ENCODE data around the gene HEPN1. TPM values are rescaled to one million over a fixed set of nuclear protein-coding genes. Genes with fewer than 3 reads are reported as not detected.
A peak's percentile ranks its signal among the peaks of the same experiment; 100 is the strongest.

The HEPN1 gene
- total and polyA plus RNA-seq, 2 donors (not counting 3 experiments of a cell fraction or from before 2014, with no cell fraction given) = not detected

- peak overlapping the region; percentile 76 to 89 (median 88) for H3K4me3 ChIP-seq (replicated peaks in 1 of 3; ENCODE audit: insufficient read depth in 1 of 3, low read depth in 1 of 3, low read length in 3 of 3)
- H3K4me2 ChIP-seq (ENCODE audit: insufficient read depth, low read length) = peak overlapping the region; percentile 78
- dilution Hi-C loops (cut with MboI; ENCODE audit: extremely low pct_ligation_motif_present, low sequenced_read_pairs) = no loop called here
- no peaks in the 10 kb centered on the region for H3K27me3 ChIP-seq (ENCODE audit: control insufficient read depth in 2 of 2, insufficient read depth in 2 of 2, low read length in 2 of 2)
- H4K20me1 ChIP-seq (replicated peaks; ENCODE audit: control insufficient read depth, extremely low read depth, insufficient read depth, low read length) = no peaks in the 10 kb centered on the region
- no TSS peak for BruUV-seq (replicated peaks)
- no peaks in the 10 kb centered on the region for H3K9me1 ChIP-seq (replicated peaks; ENCODE audit: control insufficient read depth, extremely low read depth, insufficient read depth, low read length)
- ChIA-PET CTCF (interaction anchor here (1.1 to 5.7 kb wide), 9 partner anchors 14 to 58 kb away, joined by 3 to 70 read pairs (median 7); partner anchors contain the start of genes CCDC15 and HEPN1), POLR2A (interaction anchor here (0.9 to 4.2 kb wide), 7 partner anchors 9 to 24 kb away, joined by 3 to 39 read pairs (median 6); no protein-coding TSS in a partner anchor)
- H2AFZ ChIP-seq (ENCODE audit: low read depth, low read length) = no peak overlapping the region
- H3K4me1 ChIP-seq (ENCODE audit: control insufficient read depth, extremely low read depth, insufficient read depth, low read length) = peaks cover 75% of the 10 kb centered on the region
- H3K79me2 ChIP-seq (ENCODE audit: control insufficient read depth, insufficient read depth, low read length) = peaks cover 66% of the 10 kb centered on the region
- peak overlapping the region; percentile 95 for H3K27ac ChIP-seq (ENCODE audit: insufficient read depth, low read depth, low read length)
- H3K9ac ChIP-seq (replicated peaks; ENCODE audit: extremely low read depth, insufficient read depth, low read length) = peak overlapping the region; percentile 88
- TF ChIP-seq MAX (IDR thresholded peaks at IDR 0.05; ENCODE audit: insufficient read depth, insufficient read length) (no peak), POLR2AphosphoS5 (IDR thresholded peaks at IDR 0.05; ENCODE audit: insufficient read depth, low read depth, low read length) (no peak), MYC (IDR thresholded peaks at IDR 0.05; ENCODE audit: low read depth, low read length) (no peak), FOS (IDR thresholded peaks at IDR 0.05; ENCODE audit: borderline replicate concordance, insufficient read depth, low read length) (no peak), JUN (IDR thresholded peaks at IDR 0.05; ENCODE audit: borderline replicate concordance, insufficient read depth, insufficient read length, low read depth) (no peak), POLR2A (IDR thresholded peaks at IDR 0.05; ENCODE audit: low read depth, low read length) (no peak), GATA2 (IDR thresholded peaks at IDR 0.05; ENCODE audit: insufficient read depth, insufficient read length, low read depth, low read length) (no peak), EZH2 (IDR thresholded peaks at IDR 0.05; ENCODE audit: borderline replicate concordance, low read depth, low read length, severe bottlenecking) (no peak)
- TF ChIP-seq, protein P1, sequence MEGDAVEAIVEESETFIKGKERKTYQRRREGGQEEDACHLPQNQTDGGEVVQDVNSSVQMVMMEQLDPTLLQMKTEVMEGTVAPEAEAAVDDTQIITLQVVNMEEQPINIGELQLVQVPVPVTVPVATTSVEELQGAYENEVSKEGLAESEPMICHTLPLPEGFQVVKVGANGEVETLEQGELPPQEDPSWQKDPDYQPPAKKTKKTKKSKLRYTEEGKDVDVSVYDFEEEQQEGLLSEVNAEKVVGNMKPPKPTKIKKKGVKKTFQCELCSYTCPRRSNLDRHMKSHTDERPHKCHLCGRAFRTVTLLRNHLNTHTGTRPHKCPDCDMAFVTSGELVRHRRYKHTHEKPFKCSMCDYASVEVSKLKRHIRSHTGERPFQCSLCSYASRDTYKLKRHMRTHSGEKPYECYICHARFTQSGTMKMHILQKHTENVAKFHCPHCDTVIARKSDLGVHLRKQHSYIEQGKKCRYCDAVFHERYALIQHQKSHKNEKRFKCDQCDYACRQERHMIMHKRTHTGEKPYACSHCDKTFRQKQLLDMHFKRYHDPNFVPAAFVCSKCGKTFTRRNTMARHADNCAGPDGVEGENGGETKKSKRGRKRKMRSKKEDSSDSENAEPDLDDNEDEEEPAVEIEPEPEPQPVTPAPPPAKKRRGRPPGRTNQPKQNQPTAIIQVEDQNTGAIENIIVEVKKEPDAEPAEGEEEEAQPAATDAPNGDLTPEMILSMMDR (IDR thresholded peaks at IDR 0.05; ENCODE audit: extremely low read depth in 1 of 2, insufficient read depth in 1 of 2, low read depth in 1 of 2, low read length in 2 of 2) = no peak
- H3K36me3 ChIP-seq (ENCODE audit: control insufficient read depth in 2 of 2, extremely low read depth in 1 of 2, insufficient read depth in 2 of 2, low read length in 2 of 2) = peaks cover 28 to 38% of the 10 kb centered on the region in 2 experiments
- intact Hi-C loops (cut with micrococcal nuclease) = loop anchor here (5.0 to 10.0 kb wide), 4 partner anchors 141 to 1834 kb away; partner anchors contain the start of genes HSPA8 and STT3A
- DNase-seq (ENCODE audit: low read depth, low spot score) = no peak
- H3K9me3 ChIP-seq (replicated peaks; ENCODE audit: control insufficient read depth, insufficient read depth, low read length) = no peaks in the 10 kb centered on the region
- no peak for FAIRE-seq
Observed at GRCh38 chr11:124896071-124896750, 22.8 kb upstream of the HEPN1 start.

All from endothelial cell of umbilical vein (primary cell).